Superior temporal gyrus (tissue), 1 donor: ENCODE results near the gene ABCA3.
A peak's percentile ranks its signal among the peaks of the same experiment; 100 is the strongest.

ENCODE experiments used
- DNase-seq: peaks from one replicate; pipeline ENCODE4 v3.0.0-alpha.2; 2016; ENCODE audit errors: extremely low spot score

ABCA3 gene

GRCh38 chr16:2317231-2318020, 23.1 kb downstream of the ABCA3 start:
- DNase-seq: no peak

GRCh38 chr16:2308089-2308962, 32.2 kb downstream of the ABCA3 start:
- no peak for DNase-seq

GRCh38 chr16:2299915-2300192, 40.7 kb downstream of the ABCA3 start:
- no peak for DNase-seq

GRCh38 chr16:2299121-2299914, 41.2 kb downstream of the ABCA3 start:
- DNase-seq: no peak

DNA sequence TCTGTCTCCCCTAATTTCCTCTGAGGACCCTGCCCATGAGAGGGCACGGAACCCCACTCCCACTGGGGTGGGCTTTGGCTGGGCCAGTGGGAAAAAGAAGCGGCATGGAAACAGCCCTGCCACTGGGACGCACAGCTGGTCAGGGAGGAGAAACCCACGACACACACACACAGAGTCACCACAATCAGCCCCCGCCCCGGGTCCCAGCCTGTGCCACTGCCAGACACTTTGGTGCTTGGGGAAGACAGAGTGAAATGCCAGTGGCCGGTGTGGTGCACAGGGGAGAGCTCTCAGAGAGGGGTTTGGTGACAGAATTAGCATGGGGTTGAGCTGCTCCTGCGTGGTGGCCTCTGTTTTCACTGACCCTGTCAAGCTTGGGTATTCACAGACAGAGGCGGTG, 41.9 kb downstream of the ABCA3 start:
- DNase-seq: no peak

DNA sequence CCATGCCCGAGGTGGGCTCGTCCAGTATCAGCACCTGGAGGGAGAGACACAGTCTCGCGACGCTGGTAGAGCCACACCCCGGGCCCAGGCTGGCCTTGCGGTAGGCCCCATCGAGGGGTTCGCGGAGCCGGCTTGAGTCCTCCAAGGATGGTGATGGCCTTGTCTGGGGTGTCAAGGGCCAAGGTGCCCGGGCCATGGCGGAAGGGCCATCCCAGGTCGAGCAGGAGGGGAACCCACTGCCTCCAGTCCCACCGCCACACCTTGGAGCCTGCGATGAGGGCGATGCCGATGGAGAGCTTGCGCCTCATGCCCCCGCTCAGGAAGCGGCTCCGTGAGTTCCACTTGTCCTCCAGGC, 43.0 kb downstream of the ABCA3 start:
- DNase-seq: no peak

DNA sequence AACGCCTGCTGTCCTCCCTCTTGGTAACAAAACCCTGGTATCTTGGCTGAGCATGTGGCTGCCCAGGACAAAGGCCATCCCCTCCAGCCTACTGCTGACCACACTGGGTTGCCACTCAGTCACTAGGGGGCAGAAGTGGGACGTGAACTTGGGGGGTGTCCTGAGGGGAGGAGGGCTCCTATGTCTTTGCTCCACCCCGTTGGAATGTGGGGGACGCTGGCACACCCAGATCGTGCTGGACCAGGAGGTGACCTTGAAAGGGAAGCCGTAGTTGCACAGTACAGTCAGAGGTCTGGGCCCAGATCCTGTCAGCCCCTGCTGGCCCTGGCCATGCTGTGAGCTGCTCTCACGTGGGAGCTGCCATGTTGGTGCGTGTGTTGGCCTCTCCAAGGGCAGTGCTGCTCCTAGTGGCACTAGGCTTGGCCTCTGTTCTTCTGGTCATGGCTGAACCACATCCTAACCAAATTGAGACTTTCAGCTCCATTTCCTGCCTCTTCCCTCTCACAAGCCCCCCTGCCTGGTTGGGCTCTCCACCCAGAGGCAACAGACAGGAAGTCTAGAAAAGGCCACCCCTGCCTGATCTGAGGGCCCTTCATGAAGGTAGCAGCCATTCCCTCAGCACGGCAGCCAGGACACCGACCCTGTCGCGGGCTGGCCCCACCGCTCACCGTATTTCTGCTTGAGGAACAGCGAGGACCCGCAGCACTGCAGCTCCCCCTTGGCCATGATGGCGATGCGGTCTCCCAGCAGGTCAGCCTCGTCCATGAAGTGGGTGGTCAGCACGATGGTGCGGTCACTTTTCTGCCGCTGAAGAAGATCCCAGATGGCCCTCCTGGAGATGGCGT, 43.6 kb downstream of the ABCA3 start:
- no peak for DNase-seq

GRCh38 chr16:2295056-2295798, 45.3 kb downstream of the ABCA3 start:
- DNase-seq: peak; percentile 30

- DNase-seq: no peak
These were observed 48.3 kb downstream of the ABCA3 start for GRCh38 chr16:2292221-2292620.

GRCh38 chr16:2289282-2289681, 51.2 kb downstream of the ABCA3 start:
- no peak for DNase-seq

GRCh38 chr16:2288726-2289125, 51.8 kb downstream of the ABCA3 start:
- no peak for DNase-seq

DNA sequence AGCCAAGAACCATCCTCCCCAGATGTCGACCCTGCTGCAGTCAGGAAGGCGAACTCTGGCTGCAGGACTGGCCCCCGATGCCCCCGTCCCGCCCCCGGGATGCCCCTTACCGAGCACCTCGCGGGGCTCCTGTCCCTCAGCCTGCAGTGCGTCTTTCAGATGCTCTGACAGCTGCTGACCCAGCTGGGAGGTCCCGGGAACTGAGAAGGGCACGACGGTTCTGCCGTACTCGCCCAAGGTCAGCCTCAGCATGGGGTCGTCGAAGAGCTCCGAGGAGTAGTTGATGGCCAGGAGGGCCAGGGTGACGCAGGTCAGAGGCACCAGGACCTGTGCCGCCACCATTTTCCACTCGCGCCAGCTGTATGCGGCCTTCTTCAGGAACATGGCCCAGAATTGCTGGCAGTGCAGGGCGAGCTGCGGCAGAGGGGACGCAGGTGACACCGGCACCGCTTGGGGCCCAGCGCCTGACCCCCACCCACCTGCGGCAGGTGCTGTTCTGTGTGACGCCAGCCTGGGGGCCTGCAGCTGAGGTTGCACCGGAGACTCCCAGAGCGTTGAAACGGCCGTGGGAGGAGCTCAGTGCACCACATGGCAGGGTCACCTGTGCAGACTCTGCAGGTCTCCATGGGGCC, 52.5 kb downstream of the ABCA3 start:
- no peak for DNase-seq

- no peak for DNase-seq
These were observed 54.0 kb downstream of the ABCA3 start for GRCh38 chr16:2286550-2286949.

DNA sequence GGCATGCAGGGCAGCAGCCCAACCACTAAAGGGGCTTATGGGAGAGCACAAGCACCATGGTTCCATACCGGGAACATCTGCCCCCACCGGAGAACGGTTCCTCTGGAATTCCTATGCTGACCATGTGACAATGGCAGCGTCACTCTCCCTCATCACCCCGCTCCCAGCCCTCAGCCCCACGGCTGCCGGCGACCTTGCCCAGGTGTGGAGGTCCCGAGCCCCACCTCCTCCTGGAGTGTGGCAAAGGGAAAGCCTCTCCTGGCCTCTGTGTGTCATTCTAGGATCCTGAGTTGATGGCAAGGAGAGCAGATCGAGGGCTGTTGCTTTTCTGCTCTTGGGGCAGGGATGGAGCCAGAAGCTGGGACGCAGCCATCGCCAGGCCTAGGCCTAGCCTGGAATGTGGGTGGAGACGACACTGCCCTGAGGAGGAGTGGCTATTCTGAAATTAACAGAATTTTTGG, 54.8 kb downstream of the ABCA3 start:
- DNase-seq: no peak

DNA sequence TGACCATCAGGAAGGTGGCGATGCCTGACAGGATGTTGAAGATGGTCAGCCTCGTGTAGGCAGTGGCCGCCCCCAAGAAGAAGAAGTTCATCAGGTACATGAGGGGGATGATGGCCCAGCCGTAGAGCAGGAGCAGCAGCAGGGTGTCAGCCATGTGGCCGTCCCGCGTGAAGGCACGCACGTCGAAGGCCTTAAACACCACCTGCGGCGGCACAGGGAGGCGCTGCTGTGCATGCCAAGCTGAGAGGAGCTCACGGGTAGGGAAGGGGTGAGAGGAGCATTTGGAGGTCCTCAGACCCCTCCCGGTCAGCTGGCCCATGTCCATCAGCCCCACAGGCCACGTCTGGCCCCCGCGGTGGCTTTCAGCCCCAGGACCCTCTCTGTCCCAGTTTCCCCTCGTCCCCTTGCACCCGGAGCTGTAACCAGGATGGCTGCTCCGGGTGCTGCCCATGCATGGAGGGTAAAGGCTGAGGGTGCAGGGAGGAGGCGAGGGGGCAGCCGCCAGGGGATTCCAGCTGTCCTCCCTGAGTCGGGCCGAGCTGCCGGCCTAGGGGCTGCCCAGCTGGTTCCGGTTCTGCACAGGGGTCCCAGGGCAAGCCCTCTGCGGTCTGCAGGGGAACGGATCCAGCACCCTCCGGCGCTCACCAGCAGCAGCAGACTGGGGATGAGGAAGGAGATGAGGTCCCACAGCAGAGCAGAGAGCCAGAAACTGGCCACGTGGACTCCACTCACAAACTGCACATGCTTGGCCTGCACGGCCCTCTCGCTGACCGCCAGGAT, 55.5 kb downstream of the ABCA3 start:
- no peak for DNase-seq

- DNase-seq: no peak
These were observed 56.3 kb downstream of the ABCA3 start for GRCh38 chr16:2284001-2284770.

DNA sequence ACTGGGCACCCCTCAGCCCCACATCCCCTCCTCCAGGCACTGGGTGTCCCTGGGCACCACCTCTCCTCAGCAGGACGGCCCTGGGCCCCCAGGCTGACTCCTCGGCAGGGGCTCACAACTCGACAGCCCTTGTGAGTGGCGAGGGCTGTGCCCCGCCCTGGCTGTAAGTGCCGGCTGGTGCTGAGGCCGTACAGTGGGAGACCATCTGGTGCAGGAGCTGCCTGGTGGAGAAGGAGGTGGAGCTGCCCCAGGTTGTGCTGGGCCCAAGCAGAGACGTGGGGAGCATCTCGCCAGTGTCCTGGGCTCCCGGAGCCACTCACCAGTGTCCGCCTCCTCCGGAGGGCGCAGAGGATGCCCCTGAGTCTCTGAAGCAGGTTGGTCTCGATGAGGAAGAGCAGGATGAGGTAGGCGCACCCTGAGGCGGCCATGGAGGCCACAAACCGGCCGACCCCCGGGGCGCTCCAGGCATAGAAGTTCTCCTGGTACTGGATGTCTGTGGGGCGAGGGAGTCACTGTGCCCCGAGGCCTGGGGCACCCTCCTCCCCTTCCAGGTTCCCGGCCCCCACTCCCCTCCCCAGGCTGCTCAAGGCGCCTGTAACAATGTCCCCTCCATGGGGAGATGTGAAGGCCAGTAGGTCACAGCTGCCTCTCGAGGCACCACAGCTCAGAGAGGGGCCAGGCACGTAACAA, 57.5 kb downstream of the ABCA3 start:
- DNase-seq: no peak

DNA sequence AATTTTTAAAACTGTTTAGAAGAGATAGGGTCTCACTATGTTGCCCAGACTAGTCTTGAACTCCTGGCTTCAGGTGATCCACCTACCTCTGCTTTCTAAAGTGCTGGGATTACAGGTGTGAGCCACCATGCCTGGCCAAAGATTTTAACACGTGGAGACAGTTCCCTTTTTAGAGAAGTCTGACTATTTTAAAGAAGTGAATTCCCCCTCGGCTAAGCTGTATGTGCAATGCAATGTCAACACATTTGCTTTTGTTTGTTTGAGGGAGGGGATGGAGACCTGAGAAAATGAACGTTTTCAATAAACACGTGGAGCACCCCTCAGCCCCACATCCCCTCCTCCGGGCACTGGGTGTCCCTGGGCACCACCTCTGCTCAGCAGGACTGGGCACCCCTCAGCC, 58.3 kb downstream of the ABCA3 start:
- DNase-seq: no peak
